Colonic mucosa (tissue), 4 donors: ENCODE measurements around the gene MAGEA11. TPM values are rescaled to one million over a fixed set of nuclear protein-coding genes. Genes with fewer than 3 reads are reported as not detected.
"Not testable (repeated sequence)": the region's sequence is repeated elsewhere in the genome, so short reads cannot be mapped to it uniquely, and the experiment has no call there.

ENCODE experiments used
- DNase-seq: peaks from one replicate; pipeline ENCODE4 v3.0.0-alpha.2; 2020
- H3K27ac ChIP-seq: fragments of 200-600 bp; one replicate; pipeline ENCODE4 v1.8.0; 2021
- H3K27me3 ChIP-seq: fragments of 200-600 bp; one replicate; pipeline ENCODE4 v1.8.0; 2021
- H3K36me3 ChIP-seq: fragments of 200-600 bp; one replicate; pipeline ENCODE4 v1.8.0; 2021
- H3K4me1 ChIP-seq: fragments of 200-600 bp; one replicate; pipeline ENCODE4 v1.8.0; 2021; ENCODE audit warnings: mild to moderate bottlenecking
- H3K4me3 ChIP-seq: fragments of 200-600 bp; one replicate; pipeline ENCODE4 v1.8.0; 2021
- H3K9ac ChIP-seq, 2 donors: one replicate each; pipeline ENCODE4 v1.7.0; 2013; ENCODE audit warnings: control low read depth in 2 of 2, low read depth in 2 of 2, low read length in 2 of 2
- H3K9me3 ChIP-seq: fragments of 200-600 bp; one replicate; pipeline ENCODE4 v1.8.0; 2021
- CTCF ChIP-seq: fragments of 200-600 bp; IDR thresholded peaks from one replicate; pipeline ENCODE4 v1.8.0; 2022; ENCODE audit warnings: antibody characterized with exemption, mild to moderate bottlenecking
- intact Hi-C: fragments of 100-400 bp; cut with DNase I; formaldehyde crosslinking; loops from one replicate; pipeline ENCODE4 v1.14.1; 2022
- total RNA-seq, 2 donors: library from RNA; stranded (reverse); fragmentation: NEBNext Ultra II Directional in 1 of 2; extraction: Animal tissue kit (Norgen Biotek cat#: 25700) in 1 of 2; gene quantifications; one replicate each; pipeline ENCODE4 v1.2.1, GENCODE V29; 2021
- donor health status: healthy.
- donor health status: DM: no; HTN: no; CAD: no.
- donor health status: DM: no; HTN: no; CAD: no.

Gene MAGEA11
- total RNA-seq, 2 donors from 2014 or later: not detected

GRCh38 chrX:149715468-149715867 is 3.6 kb downstream of the MAGEA11 start:
- H3K27ac ChIP-seq: no peak overlapping the region
- H3K9ac ChIP-seq: no peak overlapping the region
- H3K27me3 ChIP-seq: no peaks in the 10 kb centered on the region
- TF ChIP-seq CTCF: no peak
- no peak for DNase-seq
- no peaks in the 10 kb centered on the region for H3K9me3 ChIP-seq
- H3K36me3 ChIP-seq: no peaks in the 10 kb centered on the region
- intact Hi-C loops: no loop called here
- no peaks in the 10 kb centered on the region for H3K4me1 ChIP-seq
- H3K4me3 ChIP-seq: no peak overlapping the region

- DNase-seq: no peak
- TF ChIP-seq CTCF: no peak
- Histone ChIP-seq H3K9me3 (no peaks in the 10 kb centered on the region), H3K4me3 (no peak overlapping the region), H3K4me1 (no peaks in the 10 kb centered on the region), H3K36me3 (no peaks in the 10 kb centered on the region), H3K9ac (no peak overlapping the region), H3K27ac (no peak overlapping the region), H3K27me3 (no peaks in the 10 kb centered on the region)
- intact Hi-C loops: no loop called here
Observed at GRCh38 chrX:149716632-149717031, 4.8 kb downstream of the MAGEA11 start.

- H3K9ac ChIP-seq: no peak overlapping the region
- H3K36me3 ChIP-seq: no peaks in the 10 kb centered on the region
- H3K4me1 ChIP-seq: no peaks in the 10 kb centered on the region
- intact Hi-C loops: no loop called here
- no peak overlapping the region for H3K4me3 ChIP-seq
- no peak for TF ChIP-seq CTCF
- H3K9me3 ChIP-seq: no peaks in the 10 kb centered on the region
- H3K27me3 ChIP-seq: no peaks in the 10 kb centered on the region
- H3K27ac ChIP-seq: no peak overlapping the region
- DNase-seq: peak; percentile 62
Observed at GRCh38 chrX:149717803-149718202, 5.9 kb downstream of the MAGEA11 start.

GRCh38 chrX:149718757-149719156 is 6.9 kb downstream of the MAGEA11 start:
- Histone ChIP-seq H3K27me3 (no peaks in the 10 kb centered on the region), H3K27ac (no peak overlapping the region), H3K36me3 (no peaks in the 10 kb centered on the region), H3K9me3 (no peaks in the 10 kb centered on the region), H3K4me1 (no peaks in the 10 kb centered on the region), H3K4me3 (no peak overlapping the region), H3K9ac (no peak overlapping the region)
- peak; percentile 12 for DNase-seq
- intact Hi-C loops: no loop called here
- TF ChIP-seq CTCF: no peak

GRCh38 chrX:149720021-149720689 is 8.3 kb downstream of the MAGEA11 start:
- H3K27ac ChIP-seq: no peak overlapping the region
- H3K36me3 ChIP-seq: no peaks in the 10 kb centered on the region
- DNase-seq: peak; percentile 19
- TF ChIP-seq CTCF: no peak
- no peaks in the 10 kb centered on the region for H3K4me1 ChIP-seq
- no peak overlapping the region for H3K9ac ChIP-seq
- intact Hi-C loops: no loop called here
- H3K4me3 ChIP-seq: no peak overlapping the region
- no peaks in the 10 kb centered on the region for H3K27me3 ChIP-seq
- no peaks in the 10 kb centered on the region for H3K9me3 ChIP-seq

- intact Hi-C loops, H3K9me3 ChIP-seq, H3K4me1 ChIP-seq, H3K27me3 ChIP-seq, H3K9ac ChIP-seq, H3K4me3 ChIP-seq, H3K36me3 ChIP-seq, H3K27ac ChIP-seq: not testable (repeated sequence)
- DNase-seq: peak; percentile 16
Observed at GRCh38 chrX:149721241-149721640, 9.4 kb downstream of the MAGEA11 start.
